Stimulated activated CD8-positive, alpha-beta memory T cell treated with anti-CD3 and anti-CD28 coated beads, Interleukin-12 subunit alpha, Interleukin-12 subunit beta, amount 100 ng/mL, for 24 hours (primary cell): ENCODE measurements around the gene BANF2.

ENCODE experiments used
- DNase-seq: peaks from one replicate; pipeline ENCODE4 v3.0.0-alpha.2; 2020; ENCODE audit errors: extremely low read depth

Gene BANF2

GRCh38 chr20:17710379-17711266 is 10.9 kb downstream of the BANF2 start:
- DNase-seq, result no peak

- no peak for DNase-seq
Observed at GRCh38 chr20:17711267-17711627, 11.5 kb downstream of the BANF2 start.

DNA sequence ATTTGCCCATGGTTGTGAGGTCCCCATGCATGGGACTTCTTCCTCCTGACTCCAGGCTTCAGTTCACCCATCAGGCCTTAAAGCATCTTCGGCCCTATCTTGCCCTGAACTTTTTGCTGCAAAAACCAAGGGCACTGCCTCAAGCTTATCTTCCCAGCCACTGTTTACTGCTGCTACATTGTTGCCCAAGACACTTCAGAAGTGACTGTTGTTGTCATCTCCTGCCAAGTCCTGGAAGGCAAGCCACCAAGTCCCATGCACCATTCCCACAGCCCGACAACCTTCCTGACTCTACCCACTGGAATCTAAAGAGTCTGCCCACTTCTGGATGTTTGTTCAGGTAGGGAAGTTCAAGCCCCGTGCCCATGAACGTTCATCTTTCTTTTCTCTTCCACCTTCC is 12.4 kb downstream of the BANF2 start:
- DNase-seq, result no peak

GRCh38 chr20:17712708-17713107 is 12.9 kb downstream of the BANF2 start:
- no peak for DNase-seq

DNA sequence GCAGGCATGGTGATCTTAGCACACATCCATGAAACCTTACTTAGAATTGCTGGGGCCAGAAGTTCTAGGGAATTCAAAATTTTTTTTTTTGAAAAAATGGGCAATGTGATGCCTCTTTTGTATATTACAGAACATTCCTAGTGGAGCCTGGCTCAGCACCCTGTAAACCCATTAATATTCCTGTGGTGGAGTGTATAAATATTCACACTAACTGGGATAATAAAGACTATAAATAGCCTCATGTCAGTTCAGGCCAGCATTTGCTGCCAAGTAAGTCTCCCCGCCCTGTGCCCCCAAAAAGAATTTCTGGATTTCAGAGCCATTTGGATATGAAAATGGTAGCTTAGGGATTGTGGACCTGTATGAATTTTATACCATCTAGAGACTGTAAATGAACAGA is 14.8 kb downstream of the BANF2 start:
- no peak for DNase-seq

DNA sequence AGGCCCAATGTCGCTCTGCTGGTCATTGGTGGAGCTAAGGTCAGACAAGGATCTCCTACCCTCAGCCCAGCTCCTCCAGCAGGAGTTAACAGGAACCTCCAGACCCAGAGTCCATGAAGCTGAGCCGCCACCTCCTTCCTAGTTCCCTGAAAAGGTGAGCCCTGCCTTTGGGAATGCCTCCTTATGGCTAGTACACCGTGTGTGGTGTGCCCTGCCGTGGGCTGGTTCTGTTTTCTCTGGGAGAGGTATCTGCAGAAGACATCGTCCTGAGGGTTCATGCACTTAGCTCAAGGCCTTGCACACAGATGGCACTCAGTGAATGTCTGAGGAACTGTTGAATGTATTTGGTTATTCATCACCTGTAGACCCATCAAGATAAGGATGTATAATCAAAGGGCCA is 15.3 kb downstream of the BANF2 start:
- DNase-seq, result no peak

GRCh38 chr20:17716331-17716730 is 16.6 kb downstream of the BANF2 start:
- DNase-seq, result no peak

DNA sequence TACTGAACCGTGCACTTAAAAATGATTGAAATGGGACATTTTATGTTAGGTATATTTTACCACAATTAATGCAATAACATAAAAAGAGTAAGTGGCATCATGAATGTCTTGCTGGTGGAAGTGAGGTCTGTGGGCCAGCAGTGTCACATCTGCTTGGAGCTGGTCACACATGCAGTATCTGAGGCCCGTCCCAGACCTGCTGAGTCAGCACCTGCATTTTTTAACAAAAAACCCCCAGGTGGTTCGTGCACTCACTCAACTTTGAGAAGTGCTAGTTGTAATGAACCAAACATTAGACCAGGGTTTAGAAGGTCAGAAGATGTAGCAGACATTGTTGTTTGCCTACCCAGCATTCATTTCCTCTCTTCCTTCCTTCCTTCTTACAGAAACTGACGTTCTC is 21.0 kb downstream of the BANF2 start:
- DNase-seq, result no peak

DNA sequence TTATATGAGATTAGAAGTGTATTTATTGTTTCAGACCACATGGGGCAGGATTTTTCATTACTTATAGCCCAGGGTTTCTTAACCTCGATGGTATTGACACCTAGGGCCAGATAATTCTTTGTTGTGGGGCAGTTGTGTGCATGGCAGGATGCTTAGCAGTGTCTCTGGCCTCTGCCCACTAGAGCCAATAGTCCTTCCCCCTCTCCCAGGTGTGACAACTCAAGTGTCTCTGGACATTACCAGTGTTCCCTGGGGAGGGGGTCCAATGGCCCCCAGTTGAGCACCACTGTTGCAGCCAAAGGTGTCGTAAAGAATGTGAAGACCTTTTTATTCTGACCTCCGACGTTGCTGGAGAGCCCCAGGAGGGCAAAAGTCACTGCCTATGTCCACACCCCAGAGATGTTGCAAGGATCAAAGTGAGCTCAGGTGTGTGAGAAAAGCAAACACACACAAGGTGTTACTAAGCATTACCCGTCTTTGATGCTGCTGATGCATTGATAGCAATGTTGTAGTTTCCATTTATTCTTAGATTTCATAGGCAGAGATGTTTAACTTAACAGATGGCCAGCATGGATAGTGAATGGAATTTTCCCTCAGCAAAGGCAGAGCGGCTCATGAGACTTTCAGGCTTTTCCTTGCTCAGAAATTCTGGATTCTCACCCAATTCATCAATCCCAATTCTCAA is 22.2 kb downstream of the BANF2 start:
- DNase-seq, result no peak

GRCh38 chr20:17722493-17723300 is 22.9 kb downstream of the BANF2 start:
- DNase-seq, result no peak

GRCh38 chr20:17723301-17723691 is 23.5 kb downstream of the BANF2 start:
- no peak for DNase-seq

- DNase-seq, result no peak
Observed at GRCh38 chr20:17725094-17725835, 25.5 kb downstream of the BANF2 start.

DNA sequence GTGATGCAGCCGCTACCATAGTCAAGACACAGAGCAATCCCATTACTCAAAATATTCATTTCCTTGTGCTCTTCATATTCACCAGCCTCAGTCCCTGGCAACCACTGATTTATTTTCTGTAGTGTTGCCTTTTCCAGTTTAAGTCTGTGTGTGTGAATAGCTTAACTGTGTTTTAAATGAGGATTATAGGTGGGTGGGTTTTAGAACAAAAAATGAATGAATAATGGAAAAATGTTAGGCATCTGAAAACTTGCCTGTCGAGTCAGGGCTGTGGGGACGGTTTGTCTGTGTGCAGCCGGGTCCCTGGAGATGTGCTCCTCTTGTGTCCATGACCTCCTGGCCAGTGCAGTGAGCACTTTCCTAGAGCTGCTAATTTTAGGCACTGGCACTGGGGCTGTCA is 27.1 kb downstream of the BANF2 start:
- no peak for DNase-seq

DNA sequence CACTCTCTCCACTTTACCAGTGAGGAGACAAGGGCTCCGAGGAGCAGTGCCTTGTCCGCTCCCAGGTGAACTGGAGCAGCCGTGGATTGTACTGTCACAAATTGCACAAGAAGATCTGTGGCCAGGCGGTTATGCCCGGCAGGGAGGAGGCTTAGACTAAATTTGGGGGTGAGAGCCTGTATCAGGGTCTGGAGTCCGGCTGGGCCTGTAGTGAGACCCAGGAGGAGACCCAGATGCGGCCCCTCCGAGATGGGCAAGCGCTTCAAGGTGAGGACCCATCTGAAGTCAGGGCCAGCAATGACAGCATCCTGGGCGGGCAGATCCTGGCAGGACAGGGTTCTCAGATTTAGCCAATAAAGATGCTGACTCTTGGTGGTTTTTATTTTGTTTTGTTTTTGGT is 27.6 kb downstream of the BANF2 start:
- DNase-seq, result no peak

DNA sequence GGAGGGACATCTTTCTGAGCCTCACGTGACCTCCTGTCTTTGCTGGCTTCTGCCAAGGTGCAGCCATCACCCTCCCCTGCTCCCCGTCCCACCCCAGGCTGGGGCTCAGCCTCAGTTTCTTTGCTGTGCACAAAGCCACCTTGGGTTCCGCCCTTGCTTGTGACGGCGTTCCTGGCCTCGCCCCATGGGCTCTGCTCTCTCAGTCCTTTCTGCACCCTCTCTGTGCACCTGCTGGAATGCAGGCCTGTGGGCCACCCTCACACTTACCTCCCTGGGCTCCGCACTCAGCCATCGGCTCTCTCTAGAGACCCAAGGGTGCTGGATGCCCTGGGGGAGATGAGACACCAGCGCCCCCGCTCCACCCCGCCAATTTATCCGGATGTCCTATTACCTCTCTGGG is 28.3 kb downstream of the BANF2 start:
- DNase-seq, result no peak

DNA sequence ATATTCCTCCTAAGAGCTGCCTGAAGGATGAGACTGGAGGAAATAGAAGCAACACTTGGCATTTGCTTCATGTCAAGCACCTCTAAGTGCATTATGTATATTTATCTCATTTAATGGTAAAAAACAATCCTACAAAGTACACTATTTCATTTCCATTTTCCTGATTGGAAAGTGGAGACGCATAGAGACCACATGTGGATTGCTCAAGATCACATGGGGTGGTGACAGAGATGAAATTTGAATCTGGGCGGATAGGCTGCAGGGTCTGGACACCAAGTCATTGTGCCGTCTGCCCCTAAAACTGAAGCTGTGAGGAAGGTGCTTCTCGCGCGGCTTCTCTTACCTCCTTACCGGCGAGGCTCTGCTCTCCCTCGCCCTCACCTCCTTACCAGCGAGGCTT is 30.3 kb downstream of the BANF2 start:
- no peak for DNase-seq

DNA sequence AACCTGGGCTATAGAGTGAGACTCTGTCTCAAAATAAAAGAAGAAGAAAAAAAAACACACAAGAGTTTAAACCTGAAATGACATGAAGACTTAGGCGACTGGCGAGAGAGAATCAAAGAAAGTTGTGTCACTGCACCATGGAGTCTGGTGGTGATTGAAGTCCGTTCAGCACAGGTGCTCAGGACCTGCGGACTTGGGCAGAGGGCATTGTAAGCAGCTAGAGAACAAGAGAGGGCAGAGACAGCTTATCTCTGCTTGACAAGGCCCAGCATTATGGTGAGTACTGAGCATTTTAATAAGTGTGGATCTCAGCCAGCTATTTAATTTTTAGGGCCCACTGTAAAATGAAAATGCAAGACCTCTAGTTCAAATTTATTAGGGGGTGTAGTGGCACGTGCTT is 31.5 kb downstream of the BANF2 start:
- no peak for DNase-seq

DNA sequence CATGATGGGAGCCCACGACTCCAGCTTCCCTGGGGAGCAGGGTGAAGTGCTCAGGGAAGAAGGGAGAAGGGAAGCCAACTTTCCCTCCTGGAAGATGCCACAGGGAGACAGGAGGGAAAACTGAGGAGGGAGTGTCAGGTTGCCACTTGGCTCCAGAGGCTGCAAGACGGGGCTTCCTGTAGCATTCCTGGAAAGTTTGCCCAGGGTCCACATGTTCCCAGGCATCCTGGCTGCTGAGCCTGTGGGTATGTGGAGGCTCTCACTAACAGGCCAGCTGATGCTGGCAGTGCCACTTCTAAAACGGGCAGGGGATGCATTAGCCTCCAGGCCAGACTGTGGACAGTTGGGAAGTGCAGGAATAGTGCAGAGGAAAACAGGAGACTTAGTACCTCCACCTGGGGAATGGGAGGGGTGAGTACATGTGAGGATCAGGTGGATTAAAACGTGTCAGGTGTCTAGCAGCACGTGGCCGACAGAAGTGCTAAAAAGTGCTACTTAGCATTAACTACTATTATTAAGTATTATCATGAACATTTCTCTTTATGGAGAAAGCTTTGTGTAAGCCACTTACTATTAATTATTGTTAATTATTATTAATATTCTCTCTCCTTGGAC is 33.2 kb downstream of the BANF2 start:
- no peak for DNase-seq

DNA sequence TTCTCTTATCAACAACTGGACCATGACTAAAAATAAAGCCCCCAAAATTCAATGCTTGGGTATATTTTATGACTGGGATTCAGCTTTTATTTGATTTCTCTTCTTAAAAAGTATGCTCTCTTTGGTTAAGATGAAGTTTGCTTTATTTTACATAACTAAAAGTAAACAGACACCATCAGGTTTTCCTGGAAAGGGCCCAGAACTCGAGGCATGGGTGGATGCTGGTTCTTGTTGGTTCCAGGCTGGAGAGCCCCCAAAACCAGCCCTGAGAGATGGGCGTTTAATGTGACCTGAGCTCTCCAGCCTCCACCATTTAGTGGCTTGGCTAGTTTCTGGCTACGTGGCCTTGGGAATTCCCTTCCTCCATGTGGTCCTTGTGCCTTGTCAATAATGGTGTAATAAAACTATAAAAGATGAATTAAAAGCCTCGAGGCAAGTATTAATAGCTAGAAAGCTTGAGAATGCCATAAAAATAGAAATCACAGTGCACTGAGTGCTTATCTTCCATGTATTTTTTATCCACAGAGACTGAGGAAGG is 34.1 kb downstream of the BANF2 start:
- no peak for DNase-seq

DNA sequence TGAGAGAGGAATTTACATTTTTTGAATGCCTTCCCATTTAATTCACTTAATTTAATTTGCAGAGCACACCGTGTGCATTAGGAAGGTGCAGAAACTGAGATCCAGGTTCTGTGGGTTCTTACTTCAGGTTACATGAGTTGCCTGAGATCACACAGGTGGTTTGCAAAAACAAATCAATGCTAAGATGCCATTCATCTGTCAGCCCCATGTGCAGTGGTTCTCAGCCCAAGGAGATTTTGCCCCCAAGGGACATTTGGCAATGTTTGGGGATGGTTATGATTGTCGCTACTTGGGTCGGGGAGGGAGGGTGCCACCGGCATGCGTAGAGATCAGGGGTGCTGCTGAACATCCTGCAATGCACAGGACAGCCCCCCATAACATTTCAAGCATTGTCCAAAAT is 34.6 kb downstream of the BANF2 start:
- no peak for DNase-seq

DNA sequence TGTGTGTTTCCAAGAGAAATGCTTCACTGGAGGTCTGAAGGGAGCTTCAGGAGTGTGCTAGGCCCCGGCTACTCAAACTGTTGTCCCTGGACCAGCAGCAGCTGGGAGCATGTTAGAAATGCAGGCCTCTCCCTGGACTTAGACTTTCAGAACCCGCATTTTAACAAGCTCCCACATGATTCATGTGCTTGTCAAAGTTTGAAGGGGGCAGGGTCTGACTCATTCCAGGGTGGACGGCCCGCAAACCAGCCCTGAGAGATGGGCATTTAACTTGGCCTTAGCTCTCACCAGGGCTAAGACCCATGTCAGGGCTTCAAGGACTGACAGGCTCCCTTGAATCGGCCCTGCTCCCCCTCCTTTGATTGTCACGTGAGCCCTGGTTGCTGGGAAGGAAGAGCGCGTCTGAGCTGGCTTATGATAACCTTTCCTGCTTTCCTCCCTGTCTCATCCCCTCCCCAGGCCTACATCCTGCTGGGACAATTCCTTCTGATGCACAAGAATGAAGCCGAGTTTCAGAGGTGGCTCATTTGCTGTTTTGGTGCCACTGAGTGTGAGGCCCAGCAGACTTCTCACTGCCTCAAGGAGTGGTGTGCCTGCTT is 35.5 kb downstream of the BANF2 start:
- no peak for DNase-seq
